HEK293 (cell line): Measurements from ENCODE around the gene PTCSC3.

Source experiments
- CTCF ChIA-PET: fragments of 350-600 bp; formaldehyde crosslinking; extraction: SDS; loops from one replicate; lab custom pipeline; 2021; ENCODE audit warnings: antibody characterized with exemption; lab: Yijun Ruan, JAX
- POLR2A ChIA-PET: fragments of 300-600 bp; formaldehyde crosslinking; extraction: SDS; loops from one replicate; lab custom pipeline; 2020; ENCODE audit warnings: antibody characterized with exemption, inconsistent platforms; lab: Yijun Ruan, JAX
- H3K27ac ChIP-seq: fragments of 200-500 bp; sonication (Bioruptor generic); 2 replicates; pipeline ENCODE4 v1.5.1; 2014; ENCODE audit warnings: low read depth, low read length, control low read depth, inconsistent platforms; ENCODE audit errors: extremely low read depth
- H3K36me3 ChIP-seq, 2 experiments: fragments of 200-500 bp in 1 of 2; sonication (Bioruptor generic) in 1 of 2; 1 replicate in 1 of 2; 2 replicates in 1 of 2; pipeline ENCODE4 v1.5.1; 2014 to 2017; ENCODE audit warnings: inconsistent platforms in 2 of 2, low read length in 2 of 2; ENCODE audit not compliant: control insufficient read depth in 2 of 2, insufficient read depth in 1 of 2
- H3K4me1 ChIP-seq: fragments of 200-500 bp; sonication (Bioruptor generic); 2 replicates; pipeline ENCODE4 v1.5.1; 2014; ENCODE audit warnings: mild to moderate bottlenecking, low read length, inconsistent platforms; ENCODE audit not compliant: control insufficient read depth, insufficient read depth
- H3K4me3 ChIP-seq: 2 replicates; pipeline ENCODE4 v1.5.1; 2011; ENCODE audit warnings: low read depth, mild to moderate bottlenecking, control low read depth, low read length, moderate library complexity
- H3K9me3 ChIP-seq: fragments of 200-500 bp; sonication (Bioruptor generic); 2 replicates; pipeline ENCODE4 v1.5.1; 2014; ENCODE audit warnings: low read depth, low read length, inconsistent platforms; ENCODE audit not compliant: control insufficient read depth, insufficient read depth
- BCL6B ChIP-seq: fragments of 450-650 bp; formaldehyde crosslinking; IDR thresholded peaks from 2 replicates; pipeline ENCODE4 v1.5.1; 2017; ENCODE audit warnings: missing biosample characterization, missing genetic modification characterization
- OSR2 ChIP-seq: fragments of 450-650 bp; formaldehyde crosslinking; IDR thresholded peaks from 2 replicates; pipeline ENCODE4 v1.5.1; 2016; ENCODE audit warnings: missing biosample characterization, missing genetic modification characterization
- PATZ1 ChIP-seq: fragments of 450-650 bp; formaldehyde crosslinking; IDR thresholded peaks from 2 replicates; pipeline ENCODE4 v1.5.1; 2016; ENCODE audit warnings: missing biosample characterization, missing genetic modification characterization
- PRDM6 ChIP-seq: fragments of 450-650 bp; formaldehyde crosslinking; IDR thresholded peaks from 2 replicates; pipeline ENCODE4 v1.5.1; 2017; ENCODE audit warnings: missing biosample characterization, missing genetic modification characterization
- SETDB1 ChIP-seq: IDR thresholded peaks from one replicate; pipeline ENCODE4 v1.6.1; 2017; ENCODE audit warnings: mild to moderate bottlenecking, low read length, moderate library complexity, mixed read lengths; ENCODE audit not compliant: insufficient read length
- ZBTB44 ChIP-seq: fragments of 450-650 bp; IDR thresholded peaks from 2 replicates; pipeline ENCODE4 v1.5.1; 2018; ENCODE audit warnings: missing biosample characterization, mild to moderate bottlenecking, missing genetic modification characterization
- ZBTB7A ChIP-seq: fragments of 450-650 bp; formaldehyde crosslinking; IDR thresholded peaks from 2 replicates; pipeline ENCODE4 v1.5.1; 2016; ENCODE audit warnings: low read depth, missing biosample characterization, missing genetic modification characterization
- ZNF292 ChIP-seq: fragments of 450-650 bp; formaldehyde crosslinking; IDR thresholded peaks from 2 replicates; pipeline ENCODE4 v1.5.1; 2016; ENCODE audit warnings: low read depth, missing biosample characterization, missing genetic modification characterization, borderline replicate concordance
- ZNF350 ChIP-seq: fragments of 450-650 bp; formaldehyde crosslinking; IDR thresholded peaks from 2 replicates; pipeline ENCODE4 v1.5.0; 2017; ENCODE audit warnings: missing biosample characterization, mild to moderate bottlenecking, missing genetic modification characterization
- ZNF362 ChIP-seq: fragments of 450-650 bp; formaldehyde crosslinking; IDR thresholded peaks from 2 replicates; pipeline ENCODE4 v1.5.1; 2016; ENCODE audit warnings: missing biosample characterization, missing genetic modification characterization
- ZNF548 ChIP-seq: fragments of 450-650 bp; formaldehyde crosslinking; IDR thresholded peaks from 2 replicates; pipeline ENCODE4 v1.5.1; 2016; ENCODE audit warnings: missing biosample characterization, missing genetic modification characterization
- ZNF610 ChIP-seq: fragments of 450-650 bp; formaldehyde crosslinking; IDR thresholded peaks from 2 replicates; pipeline ENCODE4 v1.5.1; 2016; ENCODE audit warnings: missing biosample characterization, missing genetic modification characterization, borderline replicate concordance
- ZNF623 ChIP-seq: fragments of 450-650 bp; formaldehyde crosslinking; IDR thresholded peaks from 2 replicates; pipeline ENCODE4 v1.5.1; 2016; ENCODE audit warnings: missing biosample characterization, missing genetic modification characterization
- ZNF626 ChIP-seq: fragments of 450-650 bp; sonication (Bioruptor Pico); formaldehyde crosslinking; IDR thresholded peaks from 2 replicates; pipeline ENCODE4 v1.5.1; 2018; ENCODE audit warnings: missing biosample characterization, missing genetic modification characterization, inconsistent platforms
- ZNF747 ChIP-seq: fragments of 450-650 bp; formaldehyde crosslinking; IDR thresholded peaks from 2 replicates; pipeline ENCODE4 v1.5.1; 2016; ENCODE audit warnings: missing biosample characterization, missing genetic modification characterization
- ZNF785 ChIP-seq: fragments of 450-650 bp; formaldehyde crosslinking; IDR thresholded peaks from 2 replicates; pipeline ENCODE4 v1.5.1; 2016; ENCODE audit warnings: missing biosample characterization, missing genetic modification characterization
- ZNF792 ChIP-seq: fragments of 450-650 bp; formaldehyde crosslinking; IDR thresholded peaks from 2 replicates; pipeline ENCODE4 v1.5.1; 2016; ENCODE audit warnings: missing biosample characterization, missing genetic modification characterization
- ZNF843 ChIP-seq: fragments of 450-650 bp; formaldehyde crosslinking; IDR thresholded peaks from 2 replicates; pipeline ENCODE4 v1.5.1; 2016; ENCODE audit warnings: missing biosample characterization, missing genetic modification characterization

PTCSC3 gene

GRCh38 chr14:36214476-36215216 lies 38.1 kb upstream of the PTCSC3 start (continued):
- TF ChIP-seq BCL6B (tag by site-specific recombination) (no peak), ZNF350 (no peak), ZNF610 (tag by site-specific recombination) (no peak), ZNF747 (no peak), ZNF785 (tag by site-specific recombination) (no peak)

- no peaks in the 10 kb centered on the region for H3K36me3 ChIP-seq
- H3K9me3 ChIP-seq, result no peaks in the 10 kb centered on the region
- POLR2A ChIA-PET, result no interaction called here
- TF ChIP-seq ZBTB44 (no peak), ZNF843 (no peak), ZNF623 (tag by site-specific recombination) (no peak), PRDM6 (tag by site-specific recombination) (no peak), PATZ1 (tag by site-specific recombination) (no peak), ZNF362 (tag by site-specific recombination) (no peak), SETDB1 (no peak), OSR2 (tag by site-specific recombination) (no peak), ZNF548 (no peak), ZNF292 (tag by site-specific recombination) (no peak), ZNF626 (tag by site-specific recombination) (no peak), ZNF792 (tag by site-specific recombination) (no peak), ZBTB7A (no peak)
- peaks cover 2% of the 10 kb centered on the region; the same call in 1 of the 2 replicates for H3K4me1 ChIP-seq
- CTCF ChIA-PET, result no interaction called here
- no peak overlapping the region for H3K4me3 ChIP-seq
- H3K27ac ChIP-seq, result no peak overlapping the region
These were observed 36.5 kb upstream of the PTCSC3 start for GRCh38 chr14:36212987-36213386.
